NCI-H2081 treated with DMSO at 0.1 percent for 48 hours (cell line): ENCODE results near the gene ZDHHC14.
"Not testable (repeated sequence)": the region's sequence is repeated elsewhere in the genome, so short reads cannot be mapped to it uniquely, and the experiment has no call there.

ENCODE experiments used
- DNase-seq: peaks from one replicate; lab custom pipeline; 2025; lab: John Stamatoyannopoulos, UW

ZDHHC14 gene

DNA sequence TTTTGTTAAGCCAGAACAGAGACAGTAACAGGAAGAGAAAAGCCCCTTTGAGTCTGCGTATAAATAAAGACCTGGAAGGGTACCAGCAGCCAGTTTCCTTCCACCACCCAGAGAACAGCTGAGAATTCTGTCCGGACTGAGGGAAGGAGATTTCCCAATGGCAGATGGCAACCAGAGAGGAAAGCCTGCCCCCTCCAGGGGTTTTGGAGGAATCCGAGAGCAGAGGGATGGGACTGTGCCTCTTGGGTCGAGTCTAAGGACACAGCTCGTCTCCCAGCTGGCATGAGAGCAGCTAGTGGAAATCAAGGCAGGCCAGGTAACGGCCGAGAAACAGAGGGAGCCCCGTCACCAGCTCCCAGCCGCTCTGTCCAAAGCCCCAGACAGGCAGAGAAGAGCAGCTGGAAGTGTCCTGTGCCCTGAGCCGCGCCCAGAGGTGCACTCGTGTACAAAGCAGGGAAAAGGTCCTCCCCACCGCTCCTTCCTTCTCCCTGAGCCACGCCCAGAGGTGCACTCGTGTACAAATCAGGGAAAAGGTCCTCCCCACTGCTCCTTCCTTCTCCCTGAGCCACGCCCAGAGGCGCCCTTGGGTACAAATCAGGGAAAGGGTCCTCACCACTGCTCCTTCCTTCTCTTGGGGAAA lies 308.1 kb downstream of the ZDHHC14 start:
- DNase-seq = no peak

DNA sequence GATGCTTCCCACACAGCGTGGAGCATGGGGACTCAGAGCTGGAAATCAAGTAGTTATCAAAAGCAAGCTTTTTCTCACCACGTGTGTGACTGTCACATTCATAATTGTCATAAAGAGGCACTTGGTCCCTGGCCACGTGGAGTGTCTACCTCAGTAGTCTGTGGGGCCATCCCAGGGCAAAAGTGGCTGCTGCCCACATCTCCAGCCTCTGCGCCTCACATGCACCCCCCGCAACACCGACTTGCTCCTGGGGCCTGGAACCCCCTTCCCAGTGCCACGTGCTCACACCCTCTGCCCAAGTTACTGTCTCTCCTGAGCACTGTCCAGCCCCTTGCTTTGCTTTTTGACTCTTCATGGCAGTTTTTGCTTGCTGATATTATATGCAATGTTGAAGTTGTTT lies 308.9 kb downstream of the ZDHHC14 start:
- DNase-seq = no peak

DNA sequence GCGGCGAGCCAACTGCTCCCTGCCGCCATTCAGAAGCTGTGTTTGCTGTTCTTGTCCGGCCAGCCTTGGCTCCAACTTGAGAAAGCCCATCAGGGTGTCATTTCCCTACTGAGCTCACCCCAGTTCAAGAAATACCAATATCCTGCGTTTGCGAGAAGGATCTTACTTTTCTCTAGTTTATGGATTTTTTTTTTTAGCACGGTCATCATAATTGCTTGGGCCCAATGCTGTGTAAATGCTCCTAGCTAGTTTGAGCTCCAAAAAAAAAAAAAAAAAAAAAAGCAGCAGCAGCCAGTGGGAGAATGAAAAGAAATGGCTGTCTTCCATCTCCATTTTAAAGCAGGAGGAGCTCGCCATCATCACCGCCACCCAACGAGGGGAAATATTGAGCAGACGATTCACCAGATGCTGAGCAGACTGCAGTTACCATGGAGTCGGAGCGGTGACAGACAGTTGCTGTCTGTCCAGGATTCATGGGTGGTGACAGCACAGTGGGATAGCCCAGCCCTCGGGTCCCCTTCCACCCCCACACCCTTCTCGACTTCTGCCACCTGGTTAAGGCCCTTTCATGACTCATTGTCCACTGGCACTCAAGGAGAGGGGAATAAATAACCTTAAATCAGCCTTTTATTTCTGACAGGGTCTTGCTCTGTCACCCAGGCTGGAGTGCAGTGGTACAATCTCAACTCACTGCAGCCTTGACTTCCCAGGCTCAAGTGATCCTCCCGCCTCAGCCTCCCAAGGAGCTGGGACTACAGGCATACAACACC lies 309.6 kb downstream of the ZDHHC14 start:
- no peak for DNase-seq

DNA sequence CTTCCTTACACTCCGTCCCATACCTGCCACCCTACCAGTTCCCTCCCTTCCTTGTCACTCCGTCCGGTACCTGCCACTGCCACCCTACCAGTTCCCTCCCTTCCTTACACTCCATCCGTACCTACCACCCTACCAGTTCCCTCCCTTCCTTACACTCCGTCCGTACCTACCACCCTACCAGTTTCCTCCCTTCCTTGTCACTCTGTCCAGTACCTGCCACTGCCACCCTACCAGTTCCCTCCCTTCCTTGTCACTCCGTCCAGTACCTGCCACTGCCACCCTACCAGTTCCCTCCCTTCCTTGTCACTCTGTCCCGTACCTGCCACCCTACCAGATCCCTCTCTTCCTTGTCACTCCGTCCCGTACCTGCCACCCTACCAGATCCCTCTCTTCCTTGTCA lies 310.6 kb downstream of the ZDHHC14 start:
- DNase-seq = not testable (repeated sequence)

DNA sequence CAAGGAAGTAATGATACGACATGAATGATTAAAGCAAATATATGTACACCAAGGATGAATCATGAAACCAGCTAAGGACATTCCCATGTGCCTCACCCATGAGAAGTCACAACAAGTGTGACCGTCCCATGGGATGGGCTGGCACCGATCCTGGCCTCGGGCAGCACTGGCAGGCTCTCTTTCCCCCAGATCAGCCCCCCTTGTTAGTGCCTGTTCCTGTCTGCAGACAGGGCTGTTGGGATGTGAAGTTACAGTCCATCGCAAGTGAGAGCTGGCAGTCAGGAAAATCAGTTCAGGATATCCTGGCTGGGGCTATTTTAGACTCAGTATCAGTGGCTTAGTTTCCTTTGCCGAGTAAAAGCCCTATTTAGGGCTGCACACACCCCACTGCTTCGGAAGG lies 312.9 kb downstream of the ZDHHC14 start:
- DNase-seq = no peak

DNA sequence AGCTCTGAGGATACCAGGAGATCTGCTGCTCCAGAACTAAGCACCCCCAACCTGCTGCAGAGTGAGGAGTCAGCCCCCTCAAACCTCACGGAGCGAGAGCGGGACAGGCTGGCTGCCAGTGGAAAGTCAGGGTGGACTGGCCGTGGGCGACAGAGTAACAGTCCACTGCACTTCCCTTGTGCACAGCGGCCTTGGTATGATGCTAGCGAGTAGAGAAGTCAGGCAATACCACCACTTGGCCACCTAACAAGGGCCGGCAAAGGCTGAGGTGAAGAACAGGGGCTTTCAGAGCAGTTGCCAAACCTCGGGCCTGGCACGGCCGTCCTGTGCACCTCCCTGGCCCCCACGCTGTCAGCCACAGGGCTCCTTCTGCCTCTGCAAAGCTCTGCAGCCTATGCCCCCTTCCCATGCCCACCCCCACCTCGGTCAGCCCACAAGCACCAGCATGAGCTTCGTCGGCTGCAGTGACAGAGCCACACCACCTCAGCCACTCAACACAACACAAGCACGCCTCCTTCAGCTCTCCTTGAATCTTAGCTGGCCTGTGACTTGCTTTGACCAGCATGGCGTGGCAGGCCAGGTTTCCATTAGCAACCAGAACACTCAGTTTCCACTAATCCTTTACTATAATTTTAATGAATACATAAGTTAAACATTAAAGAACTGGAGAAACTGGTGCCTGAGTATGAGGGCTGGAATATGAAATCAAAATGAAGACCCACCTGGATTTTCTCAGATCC lies 314.5 kb downstream of the ZDHHC14 start:
- no peak for DNase-seq

DNA sequence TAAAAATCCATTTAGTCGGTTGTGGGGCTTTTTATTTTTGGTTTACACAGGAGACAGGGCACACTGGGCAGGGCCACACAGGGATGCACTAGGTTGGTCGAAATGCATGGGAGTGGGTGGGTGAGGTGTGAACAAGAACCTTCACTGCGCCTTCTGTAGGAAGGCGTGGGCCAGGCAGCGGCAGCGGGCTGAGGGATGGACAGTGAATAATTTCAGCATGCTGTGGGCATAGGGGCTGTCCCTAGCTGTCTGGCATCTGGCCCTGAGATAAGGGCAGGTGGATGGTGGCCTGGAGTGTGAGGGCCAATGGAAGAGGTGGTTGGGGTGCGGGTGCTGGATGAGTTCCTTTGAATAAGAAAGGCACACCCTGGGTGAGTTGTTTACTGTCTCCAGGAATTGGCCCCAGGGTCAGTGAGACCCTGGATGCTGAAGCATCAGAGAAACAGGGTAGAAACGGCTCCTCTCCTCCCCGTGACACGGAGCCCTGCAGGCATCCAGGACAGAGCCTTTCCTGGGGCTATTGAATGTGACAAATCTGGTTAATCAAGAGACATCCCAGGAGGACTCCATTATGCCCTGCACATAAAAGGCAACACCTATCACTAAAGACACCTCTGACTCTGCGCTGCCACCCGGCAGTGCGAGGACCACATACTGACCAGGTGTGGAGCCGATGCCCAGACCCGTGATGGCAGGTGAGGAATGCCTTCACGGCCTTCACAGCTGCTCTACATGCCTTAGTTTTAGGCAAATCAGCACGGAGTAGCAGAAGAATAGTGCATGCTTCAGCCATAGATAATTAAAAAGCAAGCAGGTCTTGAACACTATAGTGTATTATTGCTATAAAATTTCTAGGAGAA lies 319.0 kb downstream of the ZDHHC14 start:
- DNase-seq = no peak

DNA sequence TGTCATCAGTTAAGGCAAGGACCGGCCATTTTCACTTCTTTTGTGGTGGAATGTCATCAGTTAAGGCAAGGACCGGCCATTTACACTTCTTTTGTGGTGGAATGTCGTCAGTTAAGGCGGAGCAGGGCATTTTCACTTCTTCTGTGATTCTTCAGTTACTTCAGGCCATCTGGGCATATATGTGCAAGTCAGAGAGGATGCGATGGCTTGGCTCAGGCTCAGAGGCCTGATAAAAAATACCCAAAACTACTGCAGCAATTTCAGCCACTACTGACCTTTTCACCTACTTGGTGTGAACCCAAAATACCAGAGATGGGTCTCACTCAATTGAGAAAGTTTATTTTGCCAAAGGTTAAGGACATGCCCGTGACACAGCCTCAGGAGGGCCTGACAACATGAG lies 325.4 kb downstream of the ZDHHC14 start:
- not testable (repeated sequence) for DNase-seq

DNA sequence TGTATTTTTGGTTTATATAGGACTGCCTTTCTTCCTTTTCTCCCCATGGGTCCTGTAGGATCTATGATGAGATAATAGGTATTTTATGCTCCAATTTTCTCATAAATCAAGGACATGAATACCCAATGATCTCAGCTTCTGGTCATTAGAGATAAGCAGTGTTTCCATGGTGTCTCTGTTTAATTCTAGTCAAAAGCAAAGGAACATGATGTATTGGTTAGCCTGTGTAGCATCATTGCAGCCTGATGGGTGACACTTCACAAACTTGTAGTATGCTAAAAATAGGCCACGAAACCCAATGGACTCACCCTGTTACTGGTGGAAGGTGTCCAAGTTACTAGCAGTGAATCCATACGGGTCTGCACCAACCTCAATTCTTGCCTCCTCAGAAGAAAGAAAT lies 325.9 kb downstream of the ZDHHC14 start:
- DNase-seq = no peak

DNA sequence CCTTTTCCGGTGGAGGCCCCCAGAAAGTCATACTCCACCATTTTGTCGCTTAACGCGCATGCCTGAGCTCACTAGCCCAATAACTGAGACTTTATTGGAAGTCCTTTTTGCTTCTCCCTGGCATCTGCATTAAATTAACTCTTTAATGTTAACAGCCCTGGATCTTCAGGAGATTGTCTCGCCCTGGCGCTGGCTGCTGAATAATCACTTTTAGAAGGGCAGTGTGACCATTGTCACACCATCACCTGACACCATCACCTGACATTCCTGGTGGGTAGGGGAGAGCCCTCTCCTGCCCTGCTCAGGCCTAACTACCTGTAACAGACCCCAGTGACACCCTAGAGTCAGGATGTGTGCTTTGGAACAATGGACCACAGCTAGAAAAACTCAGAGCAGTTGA lies 326.6 kb downstream of the ZDHHC14 start:
- DNase-seq = no peak

DNA sequence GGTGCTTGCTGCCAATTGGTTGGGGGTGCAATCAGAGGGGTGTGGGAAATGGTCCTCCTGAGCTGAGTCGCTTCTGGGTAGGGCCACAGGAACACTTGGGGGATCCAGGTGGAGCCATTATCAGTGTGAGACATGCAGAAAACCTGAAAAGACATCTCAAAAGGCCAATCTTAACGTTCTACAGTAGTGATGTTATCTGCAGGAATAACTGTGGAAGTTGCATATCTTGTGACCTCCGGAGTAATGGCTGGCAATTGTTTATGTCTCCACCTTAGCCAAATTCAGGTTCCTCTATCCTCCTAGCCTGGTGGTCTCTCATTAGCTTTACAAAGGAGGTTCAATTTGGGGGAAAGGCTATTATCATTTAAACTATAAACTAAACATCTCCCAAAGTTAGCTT lies 327.2 kb downstream of the ZDHHC14 start:
- DNase-seq = no peak

DNA sequence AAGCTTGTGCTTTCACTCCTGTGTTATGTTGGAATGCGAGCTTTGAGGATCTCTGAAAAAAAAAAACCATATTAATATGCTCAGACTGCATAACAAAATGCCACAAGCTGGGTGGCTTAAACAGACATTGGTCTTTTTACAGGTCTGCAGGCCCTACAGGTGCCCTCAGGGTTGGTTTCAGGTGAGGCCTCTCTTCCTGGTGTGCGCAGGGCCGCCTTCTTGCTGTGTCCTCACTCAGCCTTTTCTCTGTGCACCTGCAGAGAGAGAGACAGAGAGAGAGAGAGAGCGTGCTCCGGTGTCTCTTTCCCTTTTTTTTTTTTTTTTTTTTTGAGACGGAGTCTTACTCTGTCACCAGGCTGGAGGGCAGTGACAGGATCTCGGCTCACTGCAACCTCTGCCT lies 327.9 kb downstream of the ZDHHC14 start:
- DNase-seq = no peak

DNA sequence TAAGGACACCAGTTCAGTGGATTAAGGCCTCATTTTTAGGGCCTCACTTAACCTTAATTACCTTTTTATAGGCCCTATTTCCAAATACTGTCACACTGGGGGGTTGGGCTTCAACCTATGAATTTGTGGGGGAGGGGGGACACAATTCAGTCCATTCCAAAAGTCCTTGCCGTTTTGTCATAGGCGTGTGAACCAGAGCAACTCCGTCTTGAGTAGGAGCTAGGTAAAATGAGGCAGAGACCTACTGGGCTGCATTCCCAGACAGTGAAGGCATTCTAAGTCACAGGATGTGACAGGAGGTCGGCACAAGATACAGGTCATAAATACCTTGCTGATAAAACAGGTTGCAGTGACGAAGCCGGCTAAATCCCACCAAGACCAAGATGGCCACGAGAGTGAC lies 328.6 kb downstream of the ZDHHC14 start:
- no peak for DNase-seq

DNA sequence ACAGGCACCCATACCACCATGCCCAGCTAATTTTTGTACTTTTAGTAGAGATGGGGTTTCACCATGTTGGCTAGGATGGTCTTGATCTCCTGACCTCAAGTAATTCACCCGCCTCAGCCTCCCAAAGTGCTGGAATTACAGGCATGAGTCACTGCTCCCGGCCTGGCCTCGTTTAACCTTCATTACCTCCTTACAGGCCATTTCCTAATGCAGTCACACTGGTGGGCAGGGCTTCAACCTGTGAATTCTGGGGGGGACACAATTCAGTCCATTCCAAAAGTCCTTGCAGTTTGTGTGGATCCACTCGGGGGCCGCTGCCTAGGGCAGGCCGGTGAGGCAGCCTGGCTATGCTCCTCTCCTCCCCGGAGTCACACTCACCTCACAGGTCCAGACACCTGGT lies 329.6 kb downstream of the ZDHHC14 start:
- DNase-seq = no peak

DNA sequence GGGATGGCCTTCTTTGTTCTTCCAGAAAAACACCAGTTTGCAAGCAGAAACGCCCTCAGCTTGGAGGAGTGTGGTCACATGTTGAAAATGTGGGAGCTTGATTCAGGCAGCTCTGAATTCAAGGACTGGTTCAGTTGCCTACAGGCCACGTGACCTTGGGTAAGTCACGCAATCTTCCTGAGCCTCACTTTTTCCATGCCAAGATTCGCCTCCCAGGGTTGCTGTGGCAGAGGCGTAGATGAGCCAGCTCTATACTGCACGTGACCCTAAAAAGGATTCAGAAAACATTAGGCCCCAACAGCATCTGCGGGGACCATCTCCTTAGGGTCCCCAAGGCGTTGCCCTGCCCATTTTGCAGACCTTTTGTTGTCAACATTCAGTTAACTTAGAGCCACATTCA lies 330.1 kb downstream of the ZDHHC14 start:
- no peak for DNase-seq

DNA sequence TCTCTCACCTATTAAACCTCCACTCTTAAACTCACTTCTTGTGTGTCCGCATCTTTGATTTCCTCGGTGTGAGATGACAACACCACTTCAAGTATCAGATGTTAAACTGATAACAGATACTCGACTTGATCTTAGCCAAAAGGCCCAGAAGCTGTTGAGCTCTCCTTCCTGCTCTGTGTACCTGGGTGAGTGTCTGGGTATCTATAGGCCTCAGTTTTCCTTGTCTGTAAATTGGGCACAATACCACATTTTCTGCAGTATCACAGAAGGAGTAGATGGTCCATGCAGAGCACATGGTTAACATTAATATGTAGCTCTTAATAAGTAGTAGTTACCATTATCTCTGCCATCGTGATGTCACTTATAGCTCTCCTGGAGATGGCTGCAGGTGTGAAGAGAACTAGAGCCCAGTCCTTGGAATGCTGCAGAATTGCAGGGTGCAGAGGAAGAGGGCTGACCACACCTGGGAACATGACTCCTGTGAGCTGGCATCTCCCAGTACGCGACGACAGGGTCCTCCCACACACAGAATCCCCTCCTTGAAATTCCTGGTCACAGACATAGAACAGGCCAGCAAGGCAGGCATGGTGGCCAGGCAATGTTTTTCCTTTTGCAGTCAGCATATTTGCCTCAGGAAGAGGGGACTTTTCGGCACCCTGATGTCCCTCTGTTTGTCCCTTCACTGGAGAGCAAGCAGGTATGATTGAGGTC lies 331.8 kb downstream of the ZDHHC14 start:
- no peak for DNase-seq

DNA sequence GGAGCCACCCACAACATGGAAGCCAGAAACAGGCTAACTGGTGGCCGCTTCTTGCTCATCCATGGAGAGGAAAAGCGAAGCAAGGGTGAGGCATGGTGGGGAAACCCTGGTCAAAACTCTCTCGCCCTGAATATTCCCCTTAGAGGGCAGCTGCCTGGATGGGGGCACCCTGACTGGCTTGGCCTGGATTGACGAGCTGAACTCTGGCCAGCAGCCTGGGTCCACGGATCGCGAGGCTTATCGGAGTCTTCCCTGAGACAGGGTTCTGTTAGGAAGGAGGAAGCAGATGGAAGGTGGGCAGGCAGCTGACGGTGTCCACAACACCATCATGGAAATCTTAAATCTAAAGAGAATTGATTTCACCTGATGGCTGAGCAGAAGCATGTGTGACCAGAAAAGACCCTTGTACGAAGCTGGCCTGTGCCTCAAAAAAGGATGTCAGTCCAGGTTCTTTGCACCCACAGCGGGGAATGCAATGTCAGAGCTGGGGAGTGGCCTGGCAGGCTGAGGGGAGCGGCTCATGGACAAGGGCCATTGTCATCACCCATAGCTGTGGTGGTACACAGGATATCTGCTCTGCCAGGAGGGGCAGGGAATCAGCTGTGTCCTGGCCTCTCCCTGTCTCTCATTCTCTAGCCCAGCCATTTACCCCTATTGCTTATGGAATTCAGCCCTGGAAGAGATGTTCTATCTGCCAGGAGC lies 332.6 kb downstream of the ZDHHC14 start:
- DNase-seq = no peak

DNA sequence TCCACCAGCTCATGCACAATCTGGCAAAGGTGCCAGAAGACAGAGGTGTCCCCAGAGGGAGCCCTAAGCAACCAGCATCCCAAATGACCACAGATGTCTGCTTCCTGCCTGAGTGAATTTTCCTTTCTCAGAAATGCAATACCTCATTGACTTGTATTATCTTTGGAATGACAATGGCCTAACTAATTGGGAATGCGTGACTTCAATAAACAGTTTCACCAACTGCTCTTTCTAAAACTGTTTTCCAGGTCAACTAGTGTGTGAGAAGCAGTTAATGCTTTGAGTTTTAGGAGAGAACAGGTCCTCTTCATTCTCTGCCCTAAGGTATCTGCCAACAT lies 333.1 kb downstream of the ZDHHC14 start:
- DNase-seq = no peak

DNA sequence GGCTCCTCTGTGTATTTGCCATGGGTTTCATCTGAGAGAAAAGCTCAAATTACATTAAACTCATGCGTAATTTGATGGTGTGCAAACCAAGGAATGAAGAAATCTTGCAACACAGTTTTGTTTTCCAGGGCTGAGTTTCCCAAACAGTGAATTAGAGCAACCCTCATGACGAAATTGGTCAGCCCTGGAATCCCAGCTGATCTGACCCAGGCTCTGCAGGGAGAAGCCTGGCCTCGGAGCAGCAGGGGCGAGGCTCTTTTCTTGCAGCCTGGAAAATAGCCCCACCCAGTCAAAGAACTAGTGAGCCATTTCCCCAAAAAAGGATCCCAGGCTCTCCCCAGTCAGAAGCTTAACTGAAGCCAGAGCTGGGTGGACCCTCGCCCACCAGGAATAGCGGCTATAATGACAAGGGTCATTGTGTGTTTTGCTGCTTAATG lies 334.8 kb downstream of the ZDHHC14 start:
- DNase-seq = no peak

DNA sequence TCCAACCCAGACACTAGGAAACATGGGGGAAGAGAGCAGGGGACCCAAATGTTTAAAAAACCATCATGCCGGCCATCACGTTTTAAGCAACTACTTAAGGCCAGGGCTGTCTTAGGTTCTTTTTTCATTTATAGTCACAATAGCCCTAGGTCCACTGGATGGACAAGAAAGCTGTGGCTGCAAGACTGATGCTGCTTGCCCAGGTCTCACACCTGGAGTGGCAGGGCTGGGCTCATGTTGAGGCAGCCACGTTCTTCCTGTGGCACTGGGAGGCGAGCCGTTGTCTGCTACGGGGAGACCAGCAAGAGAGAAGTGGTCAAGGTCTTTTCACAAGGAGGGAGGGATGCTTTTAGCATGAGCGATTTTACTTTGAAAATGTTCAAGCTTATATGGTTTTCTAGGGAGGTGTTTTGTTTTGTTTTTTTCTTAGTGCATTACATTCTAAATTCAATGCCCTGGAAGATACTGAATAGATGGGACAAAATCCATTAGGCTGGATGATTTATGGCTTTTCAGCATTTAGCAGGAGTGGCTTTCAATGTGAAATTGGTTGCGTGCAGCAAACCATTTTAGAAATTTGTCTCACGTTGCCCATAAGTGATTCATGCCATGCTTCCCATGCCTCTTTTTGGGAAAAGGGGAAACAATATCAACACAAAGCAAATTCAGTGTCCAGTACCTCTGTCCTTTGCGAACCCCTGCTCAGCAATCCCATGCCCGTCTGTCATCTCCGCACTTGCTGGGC lies 335.4 kb downstream of the ZDHHC14 start:
- DNase-seq = no peak
